MM.1S (cell line): Measurements from ENCODE around the gene KLF15.

Source experiments
- DNase-seq: peaks from one replicate; pipeline ENCODE4 v3.0.0-alpha.2; 2015
- H2AFZ ChIP-seq: fragments of 300-600 bp; sonication (generic); 2 replicates; pipeline ENCODE4 v1.6.0; 2016; ENCODE audit warnings: antibody characterized with exemption, low read length
- H3F3A ChIP-seq: fragments of 300-600 bp; sonication (generic); 2 replicates; pipeline ENCODE4 v1.6.1; 2016; ENCODE audit warnings: mild to moderate bottlenecking, antibody characterized with exemption, low read length, moderate library complexity, mixed read lengths; ENCODE audit not compliant: insufficient read depth
- H3K27ac ChIP-seq: fragments of 300-600 bp; sonication (generic); 2 replicates; pipeline ENCODE4 v1.5.1; 2016; ENCODE audit warnings: mild to moderate bottlenecking, low read length
- H3K27me3 ChIP-seq: fragments of 300-600 bp; sonication (generic); replicated peaks from 2 replicates; pipeline ENCODE4 v1.6.0; 2016; ENCODE audit warnings: low read length; ENCODE audit not compliant: insufficient read depth
- H3K36me3 ChIP-seq: fragments of 300-600 bp; sonication (generic); replicated peaks from 2 replicates; pipeline ENCODE4 v1.6.1; 2016; ENCODE audit warnings: mild to moderate bottlenecking, low read length, mixed read lengths; ENCODE audit not compliant: insufficient read depth
- H3K4me1 ChIP-seq: fragments of 300-600 bp; sonication (generic); 2 replicates; pipeline ENCODE4 v1.6.1; 2016; ENCODE audit warnings: low read length, mixed read lengths
- H3K4me2 ChIP-seq: fragments of 300-600 bp; sonication (generic); 2 replicates; pipeline ENCODE4 v1.6.0; 2016; ENCODE audit warnings: low read depth, low read length
- H3K4me3 ChIP-seq: fragments of 300-600 bp; sonication (generic); 2 replicates; pipeline ENCODE4 v1.5.1; 2016; ENCODE audit warnings: low read length, mixed read lengths
- H3K79me2 ChIP-seq: fragments of 300-600 bp; sonication (generic); 2 replicates; pipeline ENCODE4 v1.6.1; 2016; ENCODE audit warnings: mixed run types, low read length, mixed read lengths
- H3K9ac ChIP-seq: fragments of 300-600 bp; sonication (generic); 2 replicates; pipeline ENCODE4 v1.6.1; 2016; ENCODE audit warnings: low read length, mixed read lengths
- H3K9me2 ChIP-seq: fragments of 300-600 bp; sonication (generic); replicated peaks from 2 replicates; pipeline ENCODE4 v1.6.1; 2016; ENCODE audit warnings: mild to moderate bottlenecking, low read length, mixed read lengths; ENCODE audit not compliant: insufficient read depth
- H3K9me3 ChIP-seq: fragments of 300-600 bp; sonication (generic); replicated peaks from 2 replicates; pipeline ENCODE4 v1.6.1; 2016; ENCODE audit warnings: mild to moderate bottlenecking, low read length, mixed read lengths; ENCODE audit not compliant: insufficient read depth
- H4K20me1 ChIP-seq: fragments of 300-600 bp; sonication (generic); 2 replicates; pipeline ENCODE4 v1.6.1; 2016; ENCODE audit warnings: mild to moderate bottlenecking, low read length, moderate library complexity, mixed read lengths; ENCODE audit not compliant: insufficient read depth
- EZH2 ChIP-seq: fragments of 300-600 bp; sonication (generic); optimal IDR thresholded peaks from 2 replicates; pipeline ENCODE3; 2017; ENCODE audit warnings: low read depth, mild to moderate bottlenecking, antibody characterized with exemption, low read length, mixed read lengths
- EZH2phosphoT487 ChIP-seq: fragments of 300-600 bp; sonication (generic); IDR thresholded peaks from 2 replicates; pipeline ENCODE4 v1.6.1; 2018; ENCODE audit warnings: antibody characterized with exemption, low read length
- TF ChIP-seq, protein P1 (sequence below): fragments of 300-600 bp; sonication (generic); IDR thresholded peaks from 2 replicates; pipeline ENCODE4 v1.5.1; 2016; ENCODE audit warnings: antibody characterized with exemption, low read length, mixed read lengths

Gene KLF15

DNA sequence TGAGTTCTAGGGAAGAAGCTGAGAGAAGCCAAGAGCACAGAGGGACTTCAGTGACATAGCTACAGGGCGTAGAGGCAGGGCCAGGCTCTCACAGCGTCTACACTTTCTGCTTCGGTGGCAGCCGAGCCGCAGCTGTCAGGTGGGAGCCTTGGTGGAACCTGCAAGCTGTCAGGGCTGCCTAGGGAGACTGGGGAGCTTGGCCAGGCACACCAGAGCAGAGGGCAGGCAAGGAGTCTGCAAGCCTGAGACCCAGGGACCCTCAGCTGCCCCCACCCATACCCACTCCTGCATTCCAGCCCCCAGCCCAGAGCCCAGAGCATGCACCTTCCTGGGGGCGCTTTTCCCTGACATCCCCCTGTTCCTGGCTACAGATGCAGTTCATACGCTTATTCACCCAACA lies 13.4 kb upstream of the KLF15 start:
- no peak overlapping the region for H3K9ac ChIP-seq
- no peaks in the 10 kb centered on the region for H4K20me1 ChIP-seq
- no peaks in the 10 kb centered on the region for H3F3A ChIP-seq
- no peaks in the 10 kb centered on the region for H3K27me3 ChIP-seq
- no peaks in the 10 kb centered on the region for H3K4me1 ChIP-seq
- DNase-seq = no peak
- H3K79me2 ChIP-seq = no peaks in the 10 kb centered on the region
- no peak overlapping the region for H3K27ac ChIP-seq
- no peaks in the 10 kb centered on the region for H3K9me3 ChIP-seq
- no peaks in the 10 kb centered on the region for H3K36me3 ChIP-seq
- H2AFZ ChIP-seq = no peak overlapping the region
- no peaks in the 10 kb centered on the region for H3K9me2 ChIP-seq
- H3K4me3 ChIP-seq = no peak overlapping the region
- no peak overlapping the region for H3K4me2 ChIP-seq
- TF ChIP-seq EZH2phosphoT487 = no peak
- TF ChIP-seq, protein P1, sequence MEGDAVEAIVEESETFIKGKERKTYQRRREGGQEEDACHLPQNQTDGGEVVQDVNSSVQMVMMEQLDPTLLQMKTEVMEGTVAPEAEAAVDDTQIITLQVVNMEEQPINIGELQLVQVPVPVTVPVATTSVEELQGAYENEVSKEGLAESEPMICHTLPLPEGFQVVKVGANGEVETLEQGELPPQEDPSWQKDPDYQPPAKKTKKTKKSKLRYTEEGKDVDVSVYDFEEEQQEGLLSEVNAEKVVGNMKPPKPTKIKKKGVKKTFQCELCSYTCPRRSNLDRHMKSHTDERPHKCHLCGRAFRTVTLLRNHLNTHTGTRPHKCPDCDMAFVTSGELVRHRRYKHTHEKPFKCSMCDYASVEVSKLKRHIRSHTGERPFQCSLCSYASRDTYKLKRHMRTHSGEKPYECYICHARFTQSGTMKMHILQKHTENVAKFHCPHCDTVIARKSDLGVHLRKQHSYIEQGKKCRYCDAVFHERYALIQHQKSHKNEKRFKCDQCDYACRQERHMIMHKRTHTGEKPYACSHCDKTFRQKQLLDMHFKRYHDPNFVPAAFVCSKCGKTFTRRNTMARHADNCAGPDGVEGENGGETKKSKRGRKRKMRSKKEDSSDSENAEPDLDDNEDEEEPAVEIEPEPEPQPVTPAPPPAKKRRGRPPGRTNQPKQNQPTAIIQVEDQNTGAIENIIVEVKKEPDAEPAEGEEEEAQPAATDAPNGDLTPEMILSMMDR = no peak
- no peak for TF ChIP-seq EZH2

DNA sequence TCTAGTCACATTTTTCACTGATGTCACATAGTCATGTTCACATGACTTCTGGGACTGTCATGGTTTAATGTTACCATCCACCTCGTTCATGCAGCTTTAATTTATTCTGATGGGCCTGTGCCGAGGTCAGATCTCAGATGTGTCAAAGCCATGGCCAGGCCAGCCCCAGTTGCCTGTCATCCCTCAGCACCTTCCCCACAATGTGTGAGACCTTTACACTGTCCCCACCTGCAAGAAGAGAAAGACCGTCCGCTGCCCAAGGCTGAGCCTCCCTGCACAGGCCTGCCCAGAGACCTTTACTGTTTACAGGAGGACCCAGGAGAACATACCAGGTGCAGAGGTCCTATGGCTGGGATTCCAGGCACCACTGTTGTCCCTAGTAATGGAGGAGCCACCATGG lies 12.8 kb upstream of the KLF15 start:
- Histone ChIP-seq H3K36me3 (no peaks in the 10 kb centered on the region), H3K9me3 (no peaks in the 10 kb centered on the region), H3K9me2 (no peaks in the 10 kb centered on the region), H3K9ac (no peak overlapping the region), H3K27ac (no peak overlapping the region), H3K4me3 (no peak overlapping the region), H3K4me1 (no peaks in the 10 kb centered on the region), H4K20me1 (no peaks in the 10 kb centered on the region), H3K4me2 (no peak overlapping the region), H2AFZ (no peak overlapping the region), H3F3A (no peaks in the 10 kb centered on the region), H3K27me3 (no peaks in the 10 kb centered on the region), H3K79me2 (no peaks in the 10 kb centered on the region)
- TF ChIP-seq EZH2phosphoT487 (no peak), EZH2 (no peak)
- TF ChIP-seq, protein P1 = no peak
- DNase-seq = no peak

DNA sequence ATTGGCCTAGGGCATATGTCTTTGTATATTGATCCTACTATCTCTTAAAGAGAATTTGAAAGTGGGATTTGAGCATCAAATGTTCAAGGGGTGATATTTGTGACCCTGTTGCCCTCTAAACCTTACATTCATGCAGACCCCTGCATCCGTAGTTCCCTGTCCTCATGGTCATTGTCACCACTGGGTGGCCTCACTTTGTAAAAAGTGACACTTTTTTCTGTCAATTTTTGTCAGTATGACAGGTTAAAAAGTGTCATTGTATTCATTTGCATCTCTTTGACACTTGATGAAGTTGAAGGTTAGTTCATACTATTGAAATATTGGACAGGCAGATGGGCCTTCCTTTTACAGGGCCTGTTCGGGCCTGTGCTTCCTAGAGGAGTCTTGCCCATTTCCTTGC lies 12.3 kb upstream of the KLF15 start:
- no peak overlapping the region for H3K27ac ChIP-seq
- no peak overlapping the region for H2AFZ ChIP-seq
- TF ChIP-seq EZH2phosphoT487 (no peak), EZH2 (no peak)
- TF ChIP-seq, protein P1 = no peak
- no peaks in the 10 kb centered on the region for H3K36me3 ChIP-seq
- no peaks in the 10 kb centered on the region for H3K79me2 ChIP-seq
- H4K20me1 ChIP-seq = no peaks in the 10 kb centered on the region
- H3K27me3 ChIP-seq = no peaks in the 10 kb centered on the region
- H3K4me3 ChIP-seq = no peak overlapping the region
- no peak overlapping the region for H3K9ac ChIP-seq
- H3K9me2 ChIP-seq = no peaks in the 10 kb centered on the region
- no peaks in the 10 kb centered on the region for H3F3A ChIP-seq
- no peaks in the 10 kb centered on the region for H3K4me1 ChIP-seq
- DNase-seq = no peak
- no peaks in the 10 kb centered on the region for H3K9me3 ChIP-seq
- no peak overlapping the region for H3K4me2 ChIP-seq
